Breast epithelium (tissue), 3 donors: ENCODE data around the gene VENTX.

ENCODE experiments used
- CTCF ChIP-seq, 3 donors: fragments of 450-650 bp; IDR thresholded peaks; one replicate each; pipeline ENCODE4 v1.5.1; 2016 to 2017; ENCODE audit warnings: antibody characterized with exemption in 3 of 3, mild to moderate bottlenecking in 3 of 3, moderate library complexity in 3 of 3
- POLR2A ChIP-seq: fragments of 450-650 bp; IDR thresholded peaks from one replicate; pipeline ENCODE4 v1.6.1; 2016; ENCODE audit warnings: antibody characterized with exemption, mild to moderate bottlenecking, moderate library complexity
- POLR2AphosphoS5 ChIP-seq, 3 donors: sonication (generic); formaldehyde crosslinking; IDR thresholded peaks; one replicate each; pipeline ENCODE4 v1.6.1; 2017; ENCODE audit warnings: antibody characterized with exemption in 3 of 3

GRCh38 chr10:133285217-133285616 is 47.6 kb downstream of the VENTX start:
- TF ChIP-seq POLR2A: no peak
- no peak for TF ChIP-seq CTCF (IDR thresholded peaks at IDR 0.05)
- no peak for TF ChIP-seq POLR2AphosphoS5 (IDR thresholded peaks at IDR 0.05)
